RWPE1 (cell line): ENCODE results near the gene MRPL27.

Source experiments
- CTCF ChIA-PET: fragments of 350-600 bp; sonication (Branson Sonifier 250); formaldehyde crosslinking; extraction: SDS; loops from one replicate; lab custom pipeline; 2021; lab: Yijun Ruan, JAX
- POLR2A ChIA-PET: fragments of 400-600 bp; formaldehyde crosslinking; extraction: SDS; loops from one replicate; lab custom pipeline; 2020; ENCODE audit warnings: antibody characterized with exemption; ENCODE audit not compliant: low non-redundant PET; lab: Yijun Ruan, JAX
- DNase-seq: peaks from one replicate; pipeline ENCODE4 v3.0.0; 2012; ENCODE audit warnings: low spot score
- H3K27ac ChIP-seq: fragments of 450-650 bp; 2 replicates; pipeline ENCODE4 v1.5.1; 2017
- CTCF ChIP-seq: fragments of 450-650 bp; conservative IDR thresholded peaks from 2 replicates; pipeline ENCODE4 v1.5.1; 2017; ENCODE audit warnings: low read depth, mild to moderate bottlenecking

Gene MRPL27

GRCh38 chr17:50346313-50347116, 26.5 kb downstream of the MRPL27 start:
- no peak for TF ChIP-seq CTCF
- peak overlapping the region; percentile 81 for H3K27ac ChIP-seq
- CTCF ChIA-PET, result interaction anchor here (0.8 to 1.1 kb wide), 3 partner anchors 49 to 145 kb away, joined by 3 to 4 read pairs (median 3); partner anchors contain the start of gene COL1A1

GRCh38 chr17:50345432-50346312, 27.3 kb downstream of the MRPL27 start, which contains the start of gene XYLT2:
Gene XYLT2, plus strand, starts transcription at chr17:50346126. Its CDS starts 15 bp downstream, at chr17:50346141.
- POLR2A ChIA-PET, result interaction anchor here (1.5 kb wide), 1 partner anchor 54 kb away, joined by 3 read pairs; no protein-coding TSS in a partner anchor
- peak; percentile 95 for DNase-seq
- no peak for TF ChIP-seq CTCF
- peak within 1 kb of the TSS; percentile 81 for H3K27ac ChIP-seq
- CTCF ChIA-PET, result interaction anchor here (1.0 kb wide), 1 partner anchor 49 kb away, joined by 3 read pairs; no protein-coding TSS in a partner anchor

More at GRCh38 chr17:50346313-50347116, 26.5 kb downstream of the MRPL27 start:
- peak; percentile 35 for DNase-seq
- POLR2A ChIA-PET, result interaction anchor here (1.5 kb wide), 1 partner anchor 55 kb away, joined by 3 read pairs; no protein-coding TSS in a partner anchor

- CTCF ChIA-PET, result interaction anchor here (0.6 to 1.0 kb wide), 3 partner anchors 47 to 176 kb away, joined by 3 to 4 read pairs (median 3); no protein-coding TSS in a partner anchor
- H3K27ac ChIP-seq, result no peak overlapping the region
- TF ChIP-seq CTCF, result no peak
- no peak for DNase-seq
- POLR2A ChIA-PET, result interaction anchor here (0.7 to 1.5 kb wide), 3 partner anchors 25 to 145 kb away, joined by 3 to 5 read pairs (median 5); no protein-coding TSS in a partner anchor
Observed at GRCh38 chr17:50344731-50345365, 28.1 kb downstream of the MRPL27 start.

- TF ChIP-seq CTCF, result no peak
- no peak for DNase-seq
- CTCF ChIA-PET, result no interaction called here
- no peak overlapping the region for H3K27ac ChIP-seq
- POLR2A ChIA-PET, result no interaction called here
Observed at GRCh38 chr17:50339381-50339780, 33.6 kb downstream of the MRPL27 start.

DNA sequence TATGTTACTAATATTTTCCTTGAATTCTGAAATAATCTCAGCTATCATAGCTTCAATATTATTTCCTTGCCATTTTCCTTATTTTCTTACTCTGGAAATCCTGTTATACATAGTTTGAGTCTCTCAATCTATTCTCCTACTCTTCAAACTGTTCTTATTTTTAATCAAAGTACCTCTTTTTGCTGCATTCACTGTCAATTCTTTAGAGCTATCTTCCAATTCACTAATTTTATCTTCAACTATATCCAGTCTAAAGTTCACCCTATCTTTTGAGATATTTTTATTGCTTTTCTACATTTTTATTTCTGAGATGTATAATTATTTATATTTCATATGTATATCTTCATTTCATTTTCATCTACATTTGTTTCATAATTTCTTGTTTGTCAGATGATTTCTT, 34.3 kb downstream of the MRPL27 start:
- ChIA-PET POLR2A (no interaction called here), CTCF (interaction anchor here (0.6 to 0.7 kb wide), 2 partner anchors 41 to 878 kb away, joined by 3 to 6 read pairs; no protein-coding TSS in a partner anchor)
- H3K27ac ChIP-seq, result no peak overlapping the region
- DNase-seq, result no peak
- no peak for TF ChIP-seq CTCF
